GM12878 (cell line): ENCODE measurements around the gene DCTPP1. TPM values are rescaled to one million over a fixed set of nuclear protein-coding genes. Genes with fewer than 3 reads are reported as not detected.

Experiments
- BCL11A ChIP-seq: IDR thresholded peaks from 2 replicates; pipeline ENCODE4 v1.6.1; 2011; ENCODE audit warnings: low read depth, low read length
- GABPA ChIP-seq: IDR thresholded peaks from 2 replicates; pipeline ENCODE4 v1.6.1; 2014; ENCODE audit warnings: antibody characterized with exemption, low read depth, mild to moderate bottlenecking, inconsistent platforms
- MTA3 ChIP-seq: IDR thresholded peaks from 2 replicates; pipeline ENCODE4 v1.6.1; 2012; ENCODE audit warnings: low read length, inconsistent platforms, borderline replicate concordance
- MYB ChIP-seq: fragments of 150-350 bp; IDR thresholded peaks from 2 replicates; pipeline ENCODE4 v1.6.1; 2014; ENCODE audit warnings: mild to moderate bottlenecking, low read depth, low read length, borderline replicate concordance
- NBN ChIP-seq: fragments of 450-650 bp; IDR thresholded peaks from 2 replicates; pipeline ENCODE4 v1.6.1; 2016
- NFIC ChIP-seq: IDR thresholded peaks from 2 replicates; pipeline ENCODE4 v1.6.1; 2012; ENCODE audit warnings: low read depth, mild to moderate bottlenecking, inconsistent platforms, low read length, moderate library complexity
- RCOR1 ChIP-seq: conservative IDR thresholded peaks from 2 replicates; pipeline ENCODE4 v1.6.1; 2012; ENCODE audit warnings: low read depth, low read length, improper control_type of control experiment
- RUNX3 ChIP-seq: IDR thresholded peaks from 2 replicates; pipeline ENCODE4 v1.6.1; 2012; ENCODE audit warnings: low read length, inconsistent platforms
- SMAD5 ChIP-seq: IDR thresholded peaks from 2 replicates; pipeline ENCODE4 v1.6.1; 2016; ENCODE audit warnings: antibody characterized with exemption, low read depth
- SPI1 ChIP-seq: IDR thresholded peaks from 2 replicates; pipeline ENCODE4 v1.6.1; 2011; ENCODE audit warnings: low read depth, mild to moderate bottlenecking, low read length, moderate library complexity, borderline replicate concordance; ENCODE audit not compliant: insufficient read depth
- polyA plus RNA-seq, 11 experiments: library from polyadenylated mRNA; depleted of rRNA in 4 of 11; unstranded in 6 of 11; stranded (reverse) in 5 of 11; fragments of >200 nt; fragmentation: Nextera tagmentation in 4 of 11; fragmentation: Illumina TruSeq in 1 of 11; extraction: Ambion mirVana in 4 of 11; extraction: Trizol in 1 of 11; gene quantifications; 1 replicate in 1 of 11; 2 replicates in 10 of 11; pipeline versions ENCODE4 v1.2.1 to v1.2.3, GENCODE V29; 2011 to 2016; ENCODE audit warnings: inconsistent platforms in 2 of 11, missing spikeins in 2 of 11, low read depth in 1 of 11
- total RNA-seq, 4 experiments: library from RNA; depleted of rRNA in 3 of 4; stranded (reverse); fragments of >200 nt in 3 of 4; fragmentation: Illumina TruSeq in 1 of 4; extraction: Trizol in 1 of 4; gene quantifications; 2 replicates each; pipeline versions ENCODE4 v1.2.1 to v1.2.3, GENCODE V29; 2013 to 2021
- TF ChIP-seq, protein P1 (sequence below): IDR thresholded peaks from 2 replicates; pipeline ENCODE4 v1.6.1; 2011; ENCODE audit warnings: mild to moderate bottlenecking, low read depth, low read length, moderate library complexity; ENCODE audit not compliant: insufficient replicate concordance
- TF ChIP-seq, protein P2 (sequence below): fragments of 450-650 bp; formaldehyde crosslinking; IDR thresholded peaks from 2 replicates; pipeline ENCODE4 v1.5.0; 2022; ENCODE audit warnings: mild to moderate bottlenecking, missing genetic modification characterization
- TF ChIP-seq, protein P3 (sequence below): IDR thresholded peaks from 2 replicates; pipeline ENCODE4 v1.6.1; 2012; ENCODE audit warnings: low read depth, low read length, improper control_type of control experiment
- TF ChIP-seq, protein P4 (sequence below): fragments of 450-650 bp; IDR thresholded peaks from 2 replicates; pipeline ENCODE4 v1.6.1; 2017; ENCODE audit warnings: antibody characterized with exemption, mild to moderate bottlenecking, moderate library complexity
- TF ChIP-seq, protein P5 (sequence below): fragments of 450-650 bp; conservative IDR thresholded peaks from 2 replicates; pipeline ENCODE4 v1.6.1; 2017; ENCODE audit warnings: mild to moderate bottlenecking, moderate library complexity
- TF ChIP-seq, protein P6 (sequence below): fragments of 450-650 bp; IDR thresholded peaks from 2 replicates; pipeline ENCODE4 v1.6.1; 2018; ENCODE audit warnings: mild to moderate bottlenecking, low read depth, moderate library complexity; ENCODE audit not compliant: partially characterized antibody

Gene DCTPP1
- total and polyA plus RNA-seq, 10 of the 15 experiments (the other 5 are each of a cell fraction or from before 2014, with no cell fraction given): 72.1 to 266 (median 157) TPM

DNA sequence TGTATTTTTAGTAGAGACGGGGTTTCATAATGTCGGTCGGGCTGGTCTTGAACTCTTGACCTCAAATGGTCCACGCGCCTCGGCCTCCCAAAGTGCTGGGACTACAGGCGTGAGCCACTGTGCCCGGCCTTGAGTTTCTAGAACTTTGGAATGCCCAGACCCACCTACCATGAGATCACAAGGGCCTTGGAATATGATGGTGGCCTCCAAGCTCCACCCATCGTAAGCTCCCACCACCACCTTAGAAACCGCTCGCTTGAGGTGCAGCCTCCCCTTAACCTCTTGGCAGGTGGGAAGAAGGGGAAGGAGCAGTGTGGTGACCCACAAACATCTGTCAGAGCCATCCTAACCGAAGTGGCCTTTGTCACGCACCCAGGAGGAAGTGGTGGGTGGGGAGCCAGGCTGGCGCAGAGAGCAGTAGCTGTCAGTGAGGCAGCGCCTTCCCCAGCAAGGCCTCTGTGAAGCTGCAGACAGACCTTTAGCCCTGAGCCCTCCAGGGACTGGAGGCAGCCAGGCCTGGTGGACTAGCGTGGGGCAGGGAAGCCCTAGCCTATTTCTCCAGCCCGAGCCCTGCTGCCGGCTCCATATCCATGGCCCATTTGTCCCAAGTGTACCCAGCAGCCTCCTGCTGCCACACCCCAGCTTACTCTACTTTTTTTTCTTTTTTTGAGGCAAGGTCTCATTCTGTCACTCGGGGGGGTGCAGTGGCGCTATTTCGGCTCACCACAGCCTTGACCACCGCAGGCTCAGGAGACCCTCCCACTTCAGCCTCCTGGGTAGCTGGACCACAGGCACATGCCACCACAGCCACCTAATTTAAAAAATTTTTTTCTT is 28.9 kb upstream of the DCTPP1 start (continued):
- TF ChIP-seq MYB (peak; percentile 97), NBN (peak; percentile 96), RUNX3 (peak; percentile 98), SPI1 (peak; percentile 78), GABPA (no peak), SMAD5 (no peak; the same call in 1 of the 2 replicates), RCOR1 (peak; percentile 81; the same call in 1 of the 2 replicates), MTA3 (peak; percentile 70), NFIC (peak; percentile 97), BCL11A (peak; percentile 100)
- TF ChIP-seq, protein P1, sequence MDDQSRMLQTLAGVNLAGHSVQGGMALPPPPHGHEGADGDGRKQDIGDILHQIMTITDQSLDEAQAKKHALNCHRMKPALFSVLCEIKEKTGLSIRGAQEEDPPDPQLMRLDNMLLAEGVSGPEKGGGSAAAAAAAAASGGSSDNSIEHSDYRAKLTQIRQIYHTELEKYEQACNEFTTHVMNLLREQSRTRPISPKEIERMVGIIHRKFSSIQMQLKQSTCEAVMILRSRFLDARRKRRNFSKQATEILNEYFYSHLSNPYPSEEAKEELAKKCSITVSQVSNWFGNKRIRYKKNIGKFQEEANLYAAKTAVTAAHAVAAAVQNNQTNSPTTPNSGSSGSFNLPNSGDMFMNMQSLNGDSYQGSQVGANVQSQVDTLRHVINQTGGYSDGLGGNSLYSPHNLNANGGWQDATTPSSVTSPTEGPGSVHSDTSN: peak; percentile 72
- TF ChIP-seq, protein P2, sequence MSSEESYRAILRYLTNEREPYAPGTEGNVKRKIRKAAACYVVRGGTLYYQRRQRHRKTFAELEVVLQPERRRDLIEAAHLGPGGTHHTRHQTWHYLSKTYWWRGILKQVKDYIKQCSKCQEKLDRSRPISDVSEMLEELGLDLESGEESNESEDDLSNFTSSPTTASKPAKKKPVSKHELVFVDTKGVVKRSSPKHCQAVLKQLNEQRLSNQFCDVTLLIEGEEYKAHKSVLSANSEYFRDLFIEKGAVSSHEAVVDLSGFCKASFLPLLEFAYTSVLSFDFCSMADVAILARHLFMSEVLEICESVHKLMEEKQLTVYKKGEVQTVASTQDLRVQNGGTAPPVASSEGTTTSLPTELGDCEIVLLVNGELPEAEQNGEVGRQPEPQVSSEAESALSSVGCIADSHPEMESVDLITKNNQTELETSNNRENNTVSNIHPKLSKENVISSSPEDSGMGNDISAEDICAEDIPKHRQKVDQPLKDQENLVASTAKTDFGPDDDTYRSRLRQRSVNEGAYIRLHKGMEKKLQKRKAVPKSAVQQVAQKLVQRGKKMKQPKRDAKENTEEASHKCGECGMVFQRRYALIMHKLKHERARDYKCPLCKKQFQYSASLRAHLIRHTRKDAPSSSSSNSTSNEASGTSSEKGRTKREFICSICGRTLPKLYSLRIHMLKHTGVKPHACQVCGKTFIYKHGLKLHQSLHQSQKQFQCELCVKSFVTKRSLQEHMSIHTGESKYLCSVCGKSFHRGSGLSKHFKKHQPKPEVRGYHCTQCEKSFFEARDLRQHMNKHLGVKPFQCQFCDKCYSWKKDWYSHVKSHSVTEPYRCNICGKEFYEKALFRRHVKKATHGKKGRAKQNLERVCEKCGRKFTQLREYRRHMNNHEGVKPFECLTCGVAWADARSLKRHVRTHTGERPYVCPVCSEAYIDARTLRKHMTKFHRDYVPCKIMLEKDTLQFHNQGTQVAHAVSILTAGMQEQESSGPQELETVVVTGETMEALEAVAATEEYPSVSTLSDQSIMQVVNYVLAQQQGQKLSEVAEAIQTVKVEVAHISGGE (CRISPR knock-in tag): no peak
- TF ChIP-seq, protein P3, sequence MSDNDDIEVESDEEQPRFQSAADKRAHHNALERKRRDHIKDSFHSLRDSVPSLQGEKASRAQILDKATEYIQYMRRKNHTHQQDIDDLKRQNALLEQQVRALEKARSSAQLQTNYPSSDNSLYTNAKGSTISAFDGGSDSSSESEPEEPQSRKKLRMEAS: no peak; the same call in 1 of the 2 replicates
- TF ChIP-seq, protein P4, sequence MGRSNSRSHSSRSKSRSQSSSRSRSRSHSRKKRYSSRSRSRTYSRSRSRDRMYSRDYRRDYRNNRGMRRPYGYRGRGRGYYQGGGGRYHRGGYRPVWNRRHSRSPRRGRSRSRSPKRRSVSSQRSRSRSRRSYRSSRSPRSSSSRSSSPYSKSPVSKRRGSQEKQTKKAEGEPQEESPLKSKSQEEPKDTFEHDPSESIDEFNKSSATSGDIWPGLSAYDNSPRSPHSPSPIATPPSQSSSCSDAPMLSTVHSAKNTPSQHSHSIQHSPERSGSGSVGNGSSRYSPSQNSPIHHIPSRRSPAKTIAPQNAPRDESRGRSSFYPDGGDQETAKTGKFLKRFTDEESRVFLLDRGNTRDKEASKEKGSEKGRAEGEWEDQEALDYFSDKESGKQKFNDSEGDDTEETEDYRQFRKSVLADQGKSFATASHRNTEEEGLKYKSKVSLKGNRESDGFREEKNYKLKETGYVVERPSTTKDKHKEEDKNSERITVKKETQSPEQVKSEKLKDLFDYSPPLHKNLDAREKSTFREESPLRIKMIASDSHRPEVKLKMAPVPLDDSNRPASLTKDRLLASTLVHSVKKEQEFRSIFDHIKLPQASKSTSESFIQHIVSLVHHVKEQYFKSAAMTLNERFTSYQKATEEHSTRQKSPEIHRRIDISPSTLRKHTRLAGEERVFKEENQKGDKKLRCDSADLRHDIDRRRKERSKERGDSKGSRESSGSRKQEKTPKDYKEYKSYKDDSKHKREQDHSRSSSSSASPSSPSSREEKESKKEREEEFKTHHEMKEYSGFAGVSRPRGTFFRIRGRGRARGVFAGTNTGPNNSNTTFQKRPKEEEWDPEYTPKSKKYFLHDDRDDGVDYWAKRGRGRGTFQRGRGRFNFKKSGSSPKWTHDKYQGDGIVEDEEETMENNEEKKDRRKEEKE: no peak
- TF ChIP-seq, protein P5, sequence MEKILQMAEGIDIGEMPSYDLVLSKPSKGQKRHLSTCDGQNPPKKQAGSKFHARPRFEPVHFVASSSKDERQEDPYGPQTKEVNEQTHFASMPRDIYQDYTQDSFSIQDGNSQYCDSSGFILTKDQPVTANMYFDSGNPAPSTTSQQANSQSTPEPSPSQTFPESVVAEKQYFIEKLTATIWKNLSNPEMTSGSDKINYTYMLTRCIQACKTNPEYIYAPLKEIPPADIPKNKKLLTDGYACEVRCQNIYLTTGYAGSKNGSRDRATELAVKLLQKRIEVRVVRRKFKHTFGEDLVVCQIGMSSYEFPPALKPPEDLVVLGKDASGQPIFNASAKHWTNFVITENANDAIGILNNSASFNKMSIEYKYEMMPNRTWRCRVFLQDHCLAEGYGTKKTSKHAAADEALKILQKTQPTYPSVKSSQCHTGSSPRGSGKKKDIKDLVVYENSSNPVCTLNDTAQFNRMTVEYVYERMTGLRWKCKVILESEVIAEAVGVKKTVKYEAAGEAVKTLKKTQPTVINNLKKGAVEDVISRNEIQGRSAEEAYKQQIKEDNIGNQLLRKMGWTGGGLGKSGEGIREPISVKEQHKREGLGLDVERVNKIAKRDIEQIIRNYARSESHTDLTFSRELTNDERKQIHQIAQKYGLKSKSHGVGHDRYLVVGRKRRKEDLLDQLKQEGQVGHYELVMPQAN: no peak; the same call in 1 of the 2 replicates
- TF ChIP-seq, protein P6, sequence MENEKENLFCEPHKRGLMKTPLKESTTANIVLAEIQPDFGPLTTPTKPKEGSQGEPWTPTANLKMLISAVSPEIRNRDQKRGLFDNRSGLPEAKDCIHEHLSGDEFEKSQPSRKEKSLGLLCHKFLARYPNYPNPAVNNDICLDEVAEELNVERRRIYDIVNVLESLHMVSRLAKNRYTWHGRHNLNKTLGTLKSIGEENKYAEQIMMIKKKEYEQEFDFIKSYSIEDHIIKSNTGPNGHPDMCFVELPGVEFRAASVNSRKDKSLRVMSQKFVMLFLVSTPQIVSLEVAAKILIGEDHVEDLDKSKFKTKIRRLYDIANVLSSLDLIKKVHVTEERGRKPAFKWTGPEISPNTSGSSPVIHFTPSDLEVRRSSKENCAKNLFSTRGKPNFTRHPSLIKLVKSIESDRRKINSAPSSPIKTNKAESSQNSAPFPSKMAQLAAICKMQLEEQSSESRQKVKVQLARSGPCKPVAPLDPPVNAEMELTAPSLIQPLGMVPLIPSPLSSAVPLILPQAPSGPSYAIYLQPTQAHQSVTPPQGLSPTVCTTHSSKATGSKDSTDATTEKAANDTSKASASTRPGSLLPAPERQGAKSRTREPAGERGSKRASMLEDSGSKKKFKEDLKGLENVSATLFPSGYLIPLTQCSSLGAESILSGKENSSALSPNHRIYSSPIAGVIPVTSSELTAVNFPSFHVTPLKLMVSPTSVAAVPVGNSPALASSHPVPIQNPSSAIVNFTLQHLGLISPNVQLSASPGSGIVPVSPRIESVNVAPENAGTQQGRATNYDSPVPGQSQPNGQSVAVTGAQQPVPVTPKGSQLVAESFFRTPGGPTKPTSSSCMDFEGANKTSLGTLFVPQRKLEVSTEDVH: no peak
